ENCODE measurements around the gene ITGBL1.

DNA sequence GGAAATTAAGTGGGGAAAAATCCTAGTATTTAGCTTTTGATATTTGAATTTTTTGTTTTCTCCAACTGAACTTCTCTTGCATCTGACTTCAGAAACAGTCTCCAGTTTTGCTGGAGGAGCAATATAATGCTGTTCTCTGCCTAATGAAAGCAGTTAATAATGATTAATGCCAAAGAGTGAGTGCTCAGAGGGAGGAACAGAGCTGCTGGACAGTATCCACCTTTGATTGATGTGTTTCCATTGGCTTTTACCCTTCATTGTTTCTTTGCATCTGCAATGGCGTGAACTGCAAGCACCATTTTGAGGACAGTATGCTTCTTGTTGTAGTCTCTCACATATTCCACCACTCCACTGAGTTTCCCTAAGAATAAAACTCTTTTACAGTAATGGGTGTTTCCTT lies 193.4 kb downstream of the ITGBL1 start:
- TF ChIP-seq, protein P1, sequence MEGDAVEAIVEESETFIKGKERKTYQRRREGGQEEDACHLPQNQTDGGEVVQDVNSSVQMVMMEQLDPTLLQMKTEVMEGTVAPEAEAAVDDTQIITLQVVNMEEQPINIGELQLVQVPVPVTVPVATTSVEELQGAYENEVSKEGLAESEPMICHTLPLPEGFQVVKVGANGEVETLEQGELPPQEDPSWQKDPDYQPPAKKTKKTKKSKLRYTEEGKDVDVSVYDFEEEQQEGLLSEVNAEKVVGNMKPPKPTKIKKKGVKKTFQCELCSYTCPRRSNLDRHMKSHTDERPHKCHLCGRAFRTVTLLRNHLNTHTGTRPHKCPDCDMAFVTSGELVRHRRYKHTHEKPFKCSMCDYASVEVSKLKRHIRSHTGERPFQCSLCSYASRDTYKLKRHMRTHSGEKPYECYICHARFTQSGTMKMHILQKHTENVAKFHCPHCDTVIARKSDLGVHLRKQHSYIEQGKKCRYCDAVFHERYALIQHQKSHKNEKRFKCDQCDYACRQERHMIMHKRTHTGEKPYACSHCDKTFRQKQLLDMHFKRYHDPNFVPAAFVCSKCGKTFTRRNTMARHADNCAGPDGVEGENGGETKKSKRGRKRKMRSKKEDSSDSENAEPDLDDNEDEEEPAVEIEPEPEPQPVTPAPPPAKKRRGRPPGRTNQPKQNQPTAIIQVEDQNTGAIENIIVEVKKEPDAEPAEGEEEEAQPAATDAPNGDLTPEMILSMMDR (IDR thresholded peaks at IDR 0.05), result no peak
- TF ChIP-seq POLR2A (IDR thresholded peaks at IDR 0.05) (no peak), POLR2AphosphoS5 (IDR thresholded peaks at IDR 0.05) (no peak)
